IPS-NIHi11 (cell line): ENCODE measurements around the gene CD300LG.
A peak's percentile ranks its signal among the peaks of the same experiment; 100 is the strongest.

ENCODE experiments used
- DNase-seq: peaks from one replicate; pipeline ENCODE4 v3.0.0; 2012; ENCODE audit warnings: mixed read lengths, low spot score

The CD300LG gene

DNA sequence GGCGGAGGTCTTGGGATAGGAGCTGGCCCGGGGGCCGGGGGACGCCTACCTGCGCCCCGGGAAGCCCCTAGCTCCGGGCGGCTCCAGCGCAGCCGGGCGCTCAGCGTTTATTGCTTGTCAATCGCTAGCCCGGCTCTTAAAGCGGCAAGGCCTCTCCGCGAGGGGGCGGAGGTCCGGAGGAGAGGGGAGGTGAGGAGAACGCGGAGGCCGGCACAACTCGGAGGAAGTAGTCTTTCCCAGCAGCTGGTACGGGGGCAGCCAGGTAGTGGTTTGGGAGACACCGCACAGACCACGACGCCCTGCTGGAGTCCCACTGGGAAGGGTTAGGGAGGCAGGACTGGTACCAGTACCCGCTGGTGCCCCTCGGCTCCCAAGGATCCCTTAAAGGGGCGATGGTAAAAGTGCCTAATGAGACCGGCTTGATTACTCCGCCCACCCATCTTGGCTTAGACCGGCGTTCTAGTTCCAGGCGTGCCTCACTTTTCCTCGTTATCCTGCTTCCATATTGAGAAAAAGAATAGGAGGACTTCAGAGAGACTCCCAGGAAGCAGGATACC, 60.5 kb downstream of the CD300LG start, which contains the start of gene MPP2:
Gene MPP2, minus strand, starts transcription at position 112 of the 557 bp plus-strand sequence. CDS start 3,076 bp downstream, outside the sequence.
- peak; percentile 82 for DNase-seq

DNA sequence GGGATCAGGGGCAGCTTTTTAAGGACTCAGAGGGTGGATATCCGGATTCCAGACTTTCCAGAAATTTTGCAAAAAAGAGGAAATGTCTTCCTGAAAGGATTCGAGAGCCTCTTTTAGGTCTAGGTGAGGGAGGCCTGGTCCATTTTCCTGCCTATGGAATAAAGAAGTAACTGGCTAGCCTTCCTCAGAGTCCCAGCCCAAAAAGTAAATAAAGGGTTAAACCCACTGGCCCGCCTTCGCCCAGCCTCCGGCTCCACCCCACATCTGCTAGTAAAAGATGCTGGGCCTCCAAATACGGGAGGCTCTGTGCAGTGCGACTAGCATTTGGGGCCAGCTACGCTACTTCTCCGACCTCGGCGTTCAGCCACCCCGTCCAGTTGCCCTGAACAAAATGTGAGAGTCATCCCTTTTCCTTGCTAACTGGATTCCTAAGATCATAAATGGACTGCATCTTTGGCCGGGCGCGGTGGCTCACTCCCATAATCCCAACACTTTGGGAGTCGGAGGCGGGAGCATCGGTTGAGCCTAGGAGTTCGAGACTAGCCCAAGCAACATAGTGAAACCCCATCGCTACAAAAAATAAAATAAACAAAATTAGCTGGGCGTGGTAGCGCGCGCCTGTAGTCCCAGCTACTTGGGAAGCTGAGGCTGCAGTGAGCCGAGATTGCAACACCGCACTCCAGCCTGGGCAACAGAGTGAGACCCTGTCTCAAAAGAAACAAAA, 61.2 kb downstream of the CD300LG start:
- DNase-seq, result peak; percentile 79

DNA sequence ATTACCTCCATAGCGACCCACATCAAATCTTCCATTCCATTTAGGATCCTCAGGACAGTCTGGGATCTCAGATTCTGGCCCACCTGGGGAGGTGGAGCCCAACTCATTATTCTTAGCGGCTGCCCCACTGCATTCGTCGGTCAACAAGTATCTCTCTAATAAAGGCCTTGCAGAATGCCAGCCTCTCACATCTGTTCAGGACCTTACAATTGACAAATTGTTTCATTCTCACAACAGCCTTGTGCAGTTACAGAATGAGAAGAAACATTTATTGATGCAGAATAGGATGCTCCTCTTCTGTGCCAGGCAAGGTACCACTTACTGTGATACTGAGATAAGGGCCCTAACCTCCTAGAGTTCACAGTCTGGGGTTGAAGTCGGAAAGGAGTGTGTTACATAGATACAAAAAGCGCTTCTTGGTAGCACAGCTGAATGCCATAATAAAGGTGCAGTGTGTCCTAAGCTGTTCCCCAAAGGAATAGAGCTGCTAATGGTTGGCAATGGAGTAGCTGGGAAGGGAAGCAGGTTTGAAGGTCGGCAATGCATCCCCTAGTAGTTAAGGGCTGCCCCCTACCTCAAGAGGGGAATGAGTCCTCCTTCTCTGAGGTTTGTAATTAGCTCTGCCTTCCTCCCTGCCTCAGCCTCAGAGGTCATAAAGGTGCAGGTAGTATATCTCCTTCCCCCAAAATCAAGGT, 62.7 kb downstream of the CD300LG start:
- no peak for DNase-seq

DNA sequence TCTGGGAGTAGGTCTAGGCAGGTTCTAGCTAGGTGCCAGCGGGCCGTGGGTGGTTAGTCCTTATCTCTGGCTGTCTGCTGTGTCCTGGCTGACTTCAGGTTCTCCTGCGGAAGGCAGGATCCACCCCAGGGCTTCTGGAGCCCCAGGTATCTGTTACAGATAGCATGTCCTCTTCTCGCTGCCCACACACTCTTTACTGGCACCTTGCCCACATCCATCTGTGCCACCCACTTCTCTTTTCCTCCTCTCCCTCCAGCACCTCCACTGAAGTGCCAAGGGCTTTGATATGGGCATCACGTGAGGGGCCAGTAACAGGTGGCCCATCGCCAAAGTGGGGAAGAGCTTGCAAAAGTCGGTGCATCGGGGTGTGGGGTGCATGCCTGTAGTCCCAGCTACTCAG, 64.9 kb downstream of the CD300LG start:
- no peak for DNase-seq

DNA sequence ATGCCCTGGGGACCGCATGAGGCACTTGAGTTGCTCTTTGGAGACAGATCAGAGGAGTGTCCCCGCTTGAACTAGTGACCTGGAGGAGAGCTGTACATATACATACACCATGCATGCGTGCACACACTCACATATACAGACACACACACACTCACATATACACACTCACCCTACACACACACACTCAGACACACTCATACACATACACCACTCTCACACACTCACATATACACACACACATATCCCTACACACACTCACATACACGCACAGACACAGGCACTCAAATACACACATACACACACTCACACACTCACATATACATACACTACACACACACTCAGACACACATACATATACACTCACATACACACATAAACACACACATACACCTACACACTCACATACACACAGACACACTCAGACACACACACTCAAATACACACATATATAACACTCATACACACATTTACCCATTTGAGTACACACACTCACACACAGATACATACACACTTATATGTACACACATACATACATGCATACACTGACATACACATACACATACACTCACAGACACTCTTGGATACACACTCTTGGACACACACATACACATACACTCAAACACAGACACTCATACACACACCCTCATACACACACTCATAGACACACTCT, 65.8 kb downstream of the CD300LG start:
- no peak for DNase-seq
